A549 (cell line): Measurements from ENCODE around the gene HPRT1. TPM values are rescaled to one million over a fixed set of nuclear protein-coding genes. Genes with fewer than 3 reads are reported as not detected.
A peak's percentile ranks its signal among the peaks of the same experiment; 100 is the strongest.

ENCODE experiments used
- ATAC-seq, 2 experiments: fragments of 200-7000 bp in 1 of 2; fragments of >200 bp in 1 of 2; cut with Nextera tagmentation in 1 of 2; cut with Tn5 transposase in 1 of 2; 3 replicates each; pipeline versions ENCODE4 v1.8.0 to v1.9.1; 2018 to 2020; ENCODE audit warnings: mild to moderate bottlenecking in 1 of 2, moderate library complexity in 1 of 2
- CTCF ChIA-PET: fragments of 300-600 bp; sonication (Branson Sonifier 250); formaldehyde crosslinking; extraction: SDS; loops from one replicate; lab custom pipeline; 2021; ENCODE audit warnings: antibody characterized with exemption, inconsistent platforms; lab: Yijun Ruan, JAX
- POLR2A ChIA-PET: fragments of 350-600 bp; formaldehyde crosslinking; extraction: SDS; loops from one replicate; lab custom pipeline; 2021; ENCODE audit warnings: antibody characterized with exemption, inconsistent platforms; lab: Yijun Ruan, JAX
- DNase-seq, 2 experiments: peaks; one replicate each; pipeline versions ENCODE4 v3.0.0 to v3.0.0-alpha.2; 2011 to 2016; ENCODE audit warnings: low read depth in 1 of 2, low spot score in 1 of 2
- FAIRE-seq: peaks from 2 replicates; lab custom pipeline; 2011; peaks lifted over from hg19 to GRCh38; lab: Jason Lieb, UNC
- H3K27ac ChIP-seq, 2 experiments: fragments of >200 bp; sonication (Bioruptor Twin); formaldehyde crosslinking; 3 replicates each; pipeline ENCODE4 v1.5.1; 2016 to 2017
- H3K4me1 ChIP-seq: fragments of >200 bp; sonication (Bioruptor Twin); formaldehyde crosslinking; 3 replicates; pipeline ENCODE4 v1.6.1; 2016
- H3K4me2 ChIP-seq: fragments of >200 bp; sonication (Bioruptor Twin); formaldehyde crosslinking; 3 replicates; pipeline ENCODE4 v1.6.1; 2016
- H3K4me3 ChIP-seq: fragments of >200 bp; sonication (Bioruptor Twin); formaldehyde crosslinking; 3 replicates; pipeline ENCODE4 v1.5.1; 2016
- H3K9me3 ChIP-seq: fragments of >200 bp; sonication (Bioruptor Twin); formaldehyde crosslinking; 3 replicates; pipeline ENCODE4 v1.6.1; 2016
- ATOH8 ChIP-seq: fragments of 250-450 bp; sonication (Bioruptor Pico); IDR thresholded peaks from 2 replicates; pipeline ENCODE4 v1.5.0; 2020; ENCODE audit warnings: low read depth, mild to moderate bottlenecking, moderate library complexity
- CBX2 ChIP-seq: fragments of 200-600 bp; sonication (generic); IDR thresholded peaks from 2 replicates; pipeline ENCODE4 v1.6.1; 2016; ENCODE audit warnings: low read depth, mild to moderate bottlenecking, borderline replicate concordance
- CBX8 ChIP-seq: fragments of 200-600 bp; sonication (generic); IDR thresholded peaks from 2 replicates; pipeline ENCODE4 v1.6.1; 2016
- CHD4 ChIP-seq: fragments of 200-600 bp; sonication (generic); IDR thresholded peaks from 2 replicates; pipeline ENCODE4 v1.6.1; 2016; ENCODE audit warnings: antibody characterized with exemption, mild to moderate bottlenecking, borderline replicate concordance
- CTCF ChIP-seq: fragments of >200 bp; sonication (Bioruptor Twin); formaldehyde crosslinking; IDR thresholded peaks from 3 replicates; pipeline ENCODE4 v1.5.1; 2016
- EHMT2 ChIP-seq: fragments of 200-600 bp; sonication (generic); IDR thresholded peaks from 2 replicates; pipeline ENCODE4 v1.6.1; 2016; ENCODE audit warnings: antibody characterized with exemption, low read depth, mild to moderate bottlenecking, moderate library complexity
- EP300 ChIP-seq, 2 experiments: fragments of >200 bp; sonication (Bioruptor Twin); formaldehyde crosslinking; IDR thresholded peaks; 2 replicates in 1 of 2; 3 replicates in 1 of 2; pipeline ENCODE4 v1.6.1; 2016 to 2017
- FOSB ChIP-seq: fragments of 250-450 bp; sonication (Bioruptor Pico); IDR thresholded peaks from 2 replicates; pipeline ENCODE4 v1.5.0; 2020; ENCODE audit warnings: mild to moderate bottlenecking, moderate library complexity
- FOXS1 ChIP-seq: fragments of 250-450 bp; sonication (Bioruptor Pico); IDR thresholded peaks from 2 replicates; pipeline ENCODE4 v1.5.0; 2020; ENCODE audit warnings: mild to moderate bottlenecking, moderate library complexity
- GATA3 ChIP-seq: IDR thresholded peaks from 2 replicates; pipeline ENCODE4 v1.6.1; 2012; ENCODE audit warnings: borderline replicate concordance
- HDAC2 ChIP-seq: fragments of 200-600 bp; sonication (generic); IDR thresholded peaks from 2 replicates; pipeline ENCODE4 v1.6.1; 2016
- HEYL ChIP-seq: fragments of 250-450 bp; sonication (Bioruptor Pico); IDR thresholded peaks from 2 replicates; pipeline ENCODE4 v1.8.0; 2021; ENCODE audit warnings: mild to moderate bottlenecking, moderate library complexity
- JUN ChIP-seq, 2 experiments: fragments of >200 bp; sonication (Bioruptor Twin); formaldehyde crosslinking; IDR thresholded peaks; 2 replicates in 1 of 2; 3 replicates in 1 of 2; pipeline ENCODE4 v1.6.1; 2016 to 2017
- JUNB ChIP-seq: fragments of >200 bp; sonication (Bioruptor Twin); formaldehyde crosslinking; IDR thresholded peaks from 2 replicates; pipeline ENCODE4 v1.6.1; 2016
- KDM1A ChIP-seq: fragments of 200-600 bp; sonication (generic); IDR thresholded peaks from 2 replicates; pipeline ENCODE4 v1.6.1; 2016; ENCODE audit warnings: low read depth, mild to moderate bottlenecking
- MAFK ChIP-seq: fragments of 450-650 bp; IDR thresholded peaks from 2 replicates; pipeline ENCODE4 v1.6.1; 2014; ENCODE audit not compliant: partially characterized antibody
- MYC ChIP-seq: IDR thresholded peaks from 2 replicates; pipeline ENCODE4 v1.6.1; 2012; ENCODE audit warnings: mild to moderate bottlenecking, inconsistent platforms, low read length, improper control_type of control experiment, borderline replicate concordance
- NPAS2 ChIP-seq: fragments of 250-450 bp; sonication (Bioruptor Pico); IDR thresholded peaks from 2 replicates; pipeline ENCODE4 v1.8.0; 2022; ENCODE audit warnings: mild to moderate bottlenecking, moderate library complexity, borderline replicate concordance
- PBX3 ChIP-seq: IDR thresholded peaks from 2 replicates; pipeline ENCODE4 v1.6.1; 2012
- PHF8 ChIP-seq: fragments of 200-600 bp; sonication (generic); IDR thresholded peaks from 2 replicates; pipeline ENCODE4 v1.6.1; 2016; ENCODE audit warnings: low read depth, mild to moderate bottlenecking, antibody characterized with exemption, moderate library complexity, borderline replicate concordance
- POLR2A ChIP-seq: IDR thresholded peaks from 2 replicates; pipeline ENCODE4 v1.6.1; 2012; ENCODE audit warnings: mild to moderate bottlenecking, low read length
- POLR2AphosphoS2 ChIP-seq: conservative IDR thresholded peaks from 2 replicates; pipeline ENCODE4 v1.6.1; 2012; ENCODE audit warnings: low read length, improper control_type of control experiment, inconsistent platforms
- RNF2 ChIP-seq: fragments of 200-600 bp; sonication (generic); IDR thresholded peaks from 2 replicates; pipeline ENCODE4 v1.6.1; 2016; ENCODE audit warnings: low read depth, mild to moderate bottlenecking, antibody characterized with exemption, moderate library complexity, borderline replicate concordance
- TP53 ChIP-seq: fragments of 250-450 bp; sonication (Bioruptor Pico); IDR thresholded peaks from 2 replicates; pipeline ENCODE4 v1.5.0; 2021; ENCODE audit warnings: mild to moderate bottlenecking, moderate library complexity
- ZC3H11A ChIP-seq: fragments of 450-650 bp; IDR thresholded peaks from 2 replicates; pipeline ENCODE4 v1.6.1; 2014; ENCODE audit warnings: antibody characterized with exemption, mild to moderate bottlenecking
- ZNF302 ChIP-seq: fragments of 250-450 bp; sonication (Bioruptor Pico); IDR thresholded peaks from 2 replicates; pipeline ENCODE4 v1.9.0; 2021; ENCODE audit warnings: inconsistent platforms, mild to moderate bottlenecking, moderate library complexity
- ZSCAN20 ChIP-seq: fragments of 250-450 bp; sonication (Bioruptor Pico); IDR thresholded peaks from 2 replicates; pipeline ENCODE4 v1.8.0; 2022; ENCODE audit warnings: mild to moderate bottlenecking, moderate library complexity
- WGBS: methylation state at CpG from one replicate; pipeline ENCODE4 v1.1.6; 2017; ENCODE audit errors: missing lambda C conversion rate; 5-methylcytosine and 5-hydroxymethylcytosine counted together
- polyA plus RNA-seq, 4 experiments: library from polyadenylated mRNA; depleted of rRNA in 3 of 4; stranded (reverse); fragments of >200 nt; fragmentation: RNase III in 1 of 4; extraction: RNeasy Plus Mini Kit Qiagen cat#74134 plus additional on column Dnase treatment in 1 of 4; gene quantifications; 2 replicates in 3 of 4; 3 replicates in 1 of 4; pipeline ENCODE4 v1.2.3, GENCODE V29; 2011 to 2017
- TF ChIP-seq, protein P1 (sequence below): fragments of >200 bp; sonication (Bioruptor Twin); formaldehyde crosslinking; IDR thresholded peaks from 2 replicates; pipeline ENCODE4 v1.6.1; 2016
- TF ChIP-seq, protein P2 (sequence below): IDR thresholded peaks from 2 replicates; pipeline ENCODE4 v1.6.1; 2012; ENCODE audit warnings: low read depth, borderline replicate concordance
- TF ChIP-seq, protein P3 (sequence below): fragments of 250-450 bp; sonication (Bioruptor Pico); IDR thresholded peaks from 2 replicates; pipeline ENCODE4 v1.5.0; 2021; ENCODE audit warnings: mild to moderate bottlenecking, moderate library complexity, borderline replicate concordance
- TF ChIP-seq, protein P4 (sequence below): IDR thresholded peaks from 2 replicates; pipeline ENCODE4 v1.6.1; 2012

Gene HPRT1
- polyA plus RNA-seq, 2 of the 4 experiments (the other 2 are of a cell fraction) = 96.6 to 97.4 TPM

GRCh38 chrX:134481339-134481738, 21.4 kb downstream of the HPRT1 start:
- TF ChIP-seq MAFK = no peak
- no peak for TF ChIP-seq EHMT2
- POLR2A ChIA-PET = no interaction called here
- CTCF ChIA-PET = interaction anchor here (0.9 to 1.5 kb wide), 2 partner anchors 272 to 301 kb away, joined by 3 read pairs; no protein-coding TSS in a partner anchor
- peak; percentile 74 for FAIRE-seq
- DNase-seq = no peak
- Histone ChIP-seq H3K9me3 (no peaks in the 10 kb centered on the region), H3K4me3 (no peak overlapping the region), H3K4me2 (no peak overlapping the region), H3K27ac (no peak overlapping the region), H3K4me1 (no peaks in the 10 kb centered on the region)
- no peak for ATAC-seq
- 54% methylated on average over 2 of the region's 2 CpGs for WGBS

- POLR2A ChIA-PET = no interaction called here
- TF ChIP-seq CBX2 (no peak), RNF2 (no peak), FOSB (no peak), ZC3H11A (no peak), POLR2A (no peak), ATOH8 (no peak), FOXS1 (CRISPR knock-in tag) (no peak), MYC (no peak), POLR2AphosphoS2 (no peak), PHF8 (no peak), JUNB (no peak), GATA3 (no peak), HDAC2 (no peak), CHD4 (no peak), KDM1A (no peak), ZNF302 (CRISPR knock-in tag) (no peak)
- TF ChIP-seq, protein P1, sequence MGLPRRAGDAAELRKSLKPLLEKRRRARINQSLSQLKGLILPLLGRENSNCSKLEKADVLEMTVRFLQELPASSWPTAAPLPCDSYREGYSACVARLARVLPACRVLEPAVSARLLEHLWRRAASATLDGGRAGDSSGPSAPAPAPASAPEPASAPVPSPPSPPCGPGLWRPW = no peak
- TF ChIP-seq, protein P2, sequence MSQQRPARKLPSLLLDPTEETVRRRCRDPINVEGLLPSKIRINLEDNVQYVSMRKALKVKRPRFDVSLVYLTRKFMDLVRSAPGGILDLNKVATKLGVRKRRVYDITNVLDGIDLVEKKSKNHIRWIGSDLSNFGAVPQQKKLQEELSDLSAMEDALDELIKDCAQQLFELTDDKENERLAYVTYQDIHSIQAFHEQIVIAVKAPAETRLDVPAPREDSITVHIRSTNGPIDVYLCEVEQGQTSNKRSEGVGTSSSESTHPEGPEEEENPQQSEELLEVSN = no peak
- TF ChIP-seq, protein P3, sequence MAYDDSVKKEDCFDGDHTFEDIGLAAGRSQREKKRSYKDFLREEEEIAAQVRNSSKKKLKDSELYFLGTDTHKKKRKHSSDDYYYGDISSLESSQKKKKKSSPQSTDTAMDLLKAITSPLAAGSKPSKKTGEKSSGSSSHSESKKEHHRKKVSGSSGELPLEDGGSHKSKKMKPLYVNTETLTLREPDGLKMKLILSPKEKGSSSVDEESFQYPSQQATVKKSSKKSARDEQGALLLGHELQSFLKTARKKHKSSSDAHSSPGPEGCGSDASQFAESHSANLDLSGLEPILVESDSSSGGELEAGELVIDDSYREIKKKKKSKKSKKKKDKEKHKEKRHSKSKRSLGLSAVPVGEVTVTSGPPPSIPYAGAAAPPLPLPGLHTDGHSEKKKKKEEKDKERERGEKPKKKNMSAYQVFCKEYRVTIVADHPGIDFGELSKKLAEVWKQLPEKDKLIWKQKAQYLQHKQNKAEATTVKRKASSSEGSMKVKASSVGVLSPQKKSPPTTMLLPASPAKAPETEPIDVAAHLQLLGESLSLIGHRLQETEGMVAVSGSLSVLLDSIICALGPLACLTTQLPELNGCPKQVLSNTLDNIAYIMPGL (CRISPR knock-in tag) = no peak
- TF ChIP-seq, protein P4, sequence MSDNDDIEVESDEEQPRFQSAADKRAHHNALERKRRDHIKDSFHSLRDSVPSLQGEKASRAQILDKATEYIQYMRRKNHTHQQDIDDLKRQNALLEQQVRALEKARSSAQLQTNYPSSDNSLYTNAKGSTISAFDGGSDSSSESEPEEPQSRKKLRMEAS = no peak
- ATAC-seq (no peak), FAIRE-seq (peak; percentile 46), DNase-seq (no peak)
- Histone ChIP-seq H3K4me1 (no peaks in the 10 kb centered on the region), H3K4me3 (no peak overlapping the region), H3K9me3 (no peaks in the 10 kb centered on the region), H3K4me2 (no peak overlapping the region), H3K27ac (no peak overlapping the region)
- 73% methylated on average over 3 of the region's 3 CpGs for WGBS
- CTCF ChIA-PET = interaction anchor here (1.3 to 1.5 kb wide), 4 partner anchors 20 to 300 kb away, joined by 3 to 4 read pairs (median 4); no protein-coding TSS in a partner anchor
Measured at GRCh38 chrX:134482371-134482770, 22.4 kb downstream of the HPRT1 start.

DNA sequence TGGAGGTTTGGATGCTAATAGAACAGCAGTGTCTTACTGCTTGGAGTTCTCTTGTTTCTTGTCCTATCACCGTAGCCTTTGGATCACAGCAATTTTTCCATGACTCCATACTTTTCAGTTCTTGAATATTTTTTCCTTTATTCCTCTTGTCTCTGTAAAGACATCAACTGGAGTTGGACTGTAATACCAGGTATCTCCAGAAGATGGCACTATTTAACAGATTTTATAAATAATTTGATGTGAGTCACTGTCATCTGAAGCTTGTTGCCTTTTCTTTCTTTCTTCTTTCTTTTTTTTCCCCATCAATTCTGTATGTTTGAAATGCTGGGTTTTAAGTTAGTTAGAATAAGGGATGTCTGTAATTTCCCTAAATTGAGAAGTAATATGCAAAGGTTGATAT, 24.1 kb downstream of the HPRT1 start:
- DNase-seq = peak; percentile 7 to 67
- Histone ChIP-seq H3K4me3 (no peak overlapping the region), H3K9me3 (no peaks in the 10 kb centered on the region), H3K4me2 (no peak overlapping the region), H3K4me1 (no peaks in the 10 kb centered on the region), H3K27ac (peak overlapping the region; percentile 18 to 23; a peak in 2 of 6 replicates)
- peak in 1 of 2 experiments; percentile 67; a peak in 3 of 6 replicates for ATAC-seq
- 7% methylated on average over 1 of the region's 1 CpG for WGBS
- ChIA-PET CTCF (interaction anchor here (0.6 to 3.5 kb wide), 23 partner anchors 20 to 515 kb away, joined by 3 to 32 read pairs (median 4); partner anchors contain the start of gene HPRT1), POLR2A (no interaction called here)
- peak; percentile 100 for FAIRE-seq
- no peak for TF ChIP-seq EP300 (IDR thresholded peaks at IDR 0.05)
- no peak for TF ChIP-seq JUN (IDR thresholded peaks at IDR 0.05)
- TF ChIP-seq HDAC2 = no peak
- no peak for TF ChIP-seq TP53
- no peak for TF ChIP-seq ZC3H11A
- peak; percentile 65 for TF ChIP-seq CTCF
- no peak for TF ChIP-seq HEYL (CRISPR knock-in tag)
- TF ChIP-seq PBX3 = no peak
- TF ChIP-seq CBX8 = no peak
- TF ChIP-seq NPAS2 (CRISPR knock-in tag) = no peak
- no peak for TF ChIP-seq ZSCAN20
